ENCODE results near the gene PARD3. TPM values are rescaled to one million over a fixed set of nuclear protein-coding genes. Genes with fewer than 3 reads are reported as not detected.

Gene PARD3
- total RNA-seq, 3 donors from 2014 or later = 48.2 to 93.7 (median 60.6) TPM

- intact Hi-C loops (cut with DNase I; ENCODE audit: low total_unique reads) = no loop called here
- peaks cover 0 to 6% of the 10 kb centered on the region in 2 donors for H3K4me1 ChIP-seq
- no peaks in the 10 kb centered on the region for H3K9me3 ChIP-seq
- no peak for DNase-seq (ENCODE audit: low spot score in 2 of 2)
- no peak overlapping the region for H3K4me3 ChIP-seq
- H3K27ac ChIP-seq = no peak overlapping the region
- TF ChIP-seq CTCF (IDR thresholded peaks at IDR 0.05) (no peak), POLR2AphosphoS5 (IDR thresholded peaks at IDR 0.05) (no peak), POLR2A (IDR thresholded peaks at IDR 0.05) (no peak)
- no peaks in the 10 kb centered on the region for H3K36me3 ChIP-seq
- no peaks in the 10 kb centered on the region for H3K27me3 ChIP-seq
Measured at GRCh38 chr10:34776090-34776690, 38.9 kb downstream of the PARD3 start.

GRCh38 chr10:34775044-34775637 is 40.0 kb downstream of the PARD3 start:
- H3K9me3 ChIP-seq = no peaks in the 10 kb centered on the region
- no peak for DNase-seq (ENCODE audit: low spot score in 2 of 2)
- H3K27ac ChIP-seq = no peak overlapping the region
- H3K4me3 ChIP-seq = no peak overlapping the region
- intact Hi-C loops (cut with DNase I; ENCODE audit: low total_unique reads) = no loop called here
- no peaks in the 10 kb centered on the region for H3K4me1 ChIP-seq
- H3K27me3 ChIP-seq = no peaks in the 10 kb centered on the region
- H3K36me3 ChIP-seq = no peaks in the 10 kb centered on the region
- no peak for TF ChIP-seq POLR2A (IDR thresholded peaks at IDR 0.05)
- no peak for TF ChIP-seq POLR2AphosphoS5 (IDR thresholded peaks at IDR 0.05)
- no peak for TF ChIP-seq CTCF (IDR thresholded peaks at IDR 0.05)

- Histone ChIP-seq H3K4me1 (no peaks in the 10 kb centered on the region), H3K36me3 (no peaks in the 10 kb centered on the region), H3K4me3 (no peak overlapping the region), H3K27me3 (no peaks in the 10 kb centered on the region), H3K27ac (no peak overlapping the region), H3K9me3 (no peaks in the 10 kb centered on the region)
- no peak for DNase-seq (ENCODE audit: low spot score in 2 of 2)
- intact Hi-C loops (cut with DNase I; ENCODE audit: low total_unique reads) = no loop called here
- no peak for TF ChIP-seq CTCF (IDR thresholded peaks at IDR 0.05)
- no peak for TF ChIP-seq POLR2AphosphoS5 (IDR thresholded peaks at IDR 0.05)
- no peak for TF ChIP-seq POLR2A (IDR thresholded peaks at IDR 0.05)
Measured at GRCh38 chr10:34773636-34774630, 41.2 kb downstream of the PARD3 start.

- Histone ChIP-seq H3K4me1 (no peaks in the 10 kb centered on the region), H3K27me3 (no peaks in the 10 kb centered on the region), H3K4me3 (no peak overlapping the region), H3K9me3 (no peaks in the 10 kb centered on the region), H3K27ac (peak overlapping the region; percentile 68 to 74), H3K36me3 (no peaks in the 10 kb centered on the region)
- no peak for DNase-seq (ENCODE audit: low spot score in 2 of 2)
- intact Hi-C loops (cut with DNase I; ENCODE audit: low total_unique reads) = no loop called here
- TF ChIP-seq POLR2A (IDR thresholded peaks at IDR 0.05) (no peak), CTCF (IDR thresholded peaks at IDR 0.05) (no peak), POLR2AphosphoS5 (IDR thresholded peaks at IDR 0.05) (no peak)
Measured at GRCh38 chr10:34771525-34771924, 43.6 kb downstream of the PARD3 start.
